Neural crest cell (in vitro differentiated cells): Measurements from ENCODE around the gene TACC2. TPM values are rescaled to one million over a fixed set of nuclear protein-coding genes. Genes with fewer than 3 reads are reported as not detected.
"Not testable (repeated sequence)": the region's sequence is repeated elsewhere in the genome, so short reads cannot be mapped to it uniquely, and the experiment has no call there.

Experiments
- DNase-seq: peaks from one replicate; pipeline ENCODE4 v3.0.0; 2021; ENCODE audit warnings: low read depth, mixed read lengths, low spot score
- H3K27ac Mint-ChIP-seq: one replicate; pipeline ENCODE4 v1.8.0; 2021; ENCODE audit warnings: mild to moderate bottlenecking, mixed read lengths; ENCODE audit not compliant: unreplicated experiment
- H3K27me3 Mint-ChIP-seq: 2 replicates; pipeline ENCODE4 v1.8.0; 2021; ENCODE audit warnings: low read depth, mild to moderate bottlenecking, mixed read lengths
- H3K36me3 Mint-ChIP-seq: 2 replicates; pipeline ENCODE4 v1.8.0; 2021; ENCODE audit warnings: low read depth, mild to moderate bottlenecking, mixed read lengths
- H3K4me1 Mint-ChIP-seq: 2 replicates; pipeline ENCODE4 v1.8.0; 2021; ENCODE audit warnings: mixed read lengths
- H3K4me3 Mint-ChIP-seq: one replicate; pipeline ENCODE4 v1.8.0; 2021; ENCODE audit warnings: mild to moderate bottlenecking, mixed read lengths
- H3K9me3 Mint-ChIP-seq: 2 replicates; pipeline ENCODE4 v1.8.0; 2021; ENCODE audit warnings: mixed read lengths
- total RNA-seq: library from RNA; stranded (reverse); gene quantifications from 2 replicates; pipeline ENCODE4 v1.2.1, GENCODE V29; 2021
- TF ChIP-seq, protein P1 (sequence below): fragments of 200-600 bp; sonication (generic); conservative IDR thresholded peaks from 2 replicates; pipeline ENCODE4 v1.5.0; 2021; ENCODE audit warnings: antibody characterized with exemption, mild to moderate bottlenecking

Gene TACC2
- total RNA-seq, 1 donor from 2014 or later, result 48.2 TPM

DNA sequence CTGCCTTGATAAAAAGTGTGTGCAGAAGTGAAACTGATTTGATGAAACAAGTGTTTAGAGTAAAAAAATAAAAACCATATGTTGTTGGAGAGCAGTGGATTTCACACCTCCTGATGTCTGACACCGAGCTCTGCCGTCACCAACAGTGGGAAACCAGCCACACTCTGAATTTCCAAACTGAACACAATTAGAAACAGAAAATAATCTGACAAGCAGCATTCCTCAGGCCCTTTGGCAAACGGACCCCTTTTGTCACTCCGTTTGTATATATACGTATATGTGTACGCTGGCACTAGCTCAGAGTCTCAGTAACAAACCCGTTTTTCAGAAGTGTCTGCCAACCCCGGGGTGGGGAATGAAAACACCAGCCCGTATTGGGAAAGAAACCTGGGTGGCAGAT is 32.4 kb downstream of the TACC2 start:
- H3K4me1 Mint-ChIP-seq, result peaks cover 15% of the 10 kb centered on the region

GRCh38 chr10:122021828-122022227 is 32.9 kb downstream of the TACC2 start:
- H3K4me1 Mint-ChIP-seq, result peaks cover 15% of the 10 kb centered on the region
- H3K27ac Mint-ChIP-seq, result no peak overlapping the region
- no peak for DNase-seq
- H3K9me3 Mint-ChIP-seq, result no peaks in the 10 kb centered on the region
- no peak overlapping the region for H3K4me3 Mint-ChIP-seq
- TF ChIP-seq, protein P1, sequence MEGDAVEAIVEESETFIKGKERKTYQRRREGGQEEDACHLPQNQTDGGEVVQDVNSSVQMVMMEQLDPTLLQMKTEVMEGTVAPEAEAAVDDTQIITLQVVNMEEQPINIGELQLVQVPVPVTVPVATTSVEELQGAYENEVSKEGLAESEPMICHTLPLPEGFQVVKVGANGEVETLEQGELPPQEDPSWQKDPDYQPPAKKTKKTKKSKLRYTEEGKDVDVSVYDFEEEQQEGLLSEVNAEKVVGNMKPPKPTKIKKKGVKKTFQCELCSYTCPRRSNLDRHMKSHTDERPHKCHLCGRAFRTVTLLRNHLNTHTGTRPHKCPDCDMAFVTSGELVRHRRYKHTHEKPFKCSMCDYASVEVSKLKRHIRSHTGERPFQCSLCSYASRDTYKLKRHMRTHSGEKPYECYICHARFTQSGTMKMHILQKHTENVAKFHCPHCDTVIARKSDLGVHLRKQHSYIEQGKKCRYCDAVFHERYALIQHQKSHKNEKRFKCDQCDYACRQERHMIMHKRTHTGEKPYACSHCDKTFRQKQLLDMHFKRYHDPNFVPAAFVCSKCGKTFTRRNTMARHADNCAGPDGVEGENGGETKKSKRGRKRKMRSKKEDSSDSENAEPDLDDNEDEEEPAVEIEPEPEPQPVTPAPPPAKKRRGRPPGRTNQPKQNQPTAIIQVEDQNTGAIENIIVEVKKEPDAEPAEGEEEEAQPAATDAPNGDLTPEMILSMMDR, result no peak
- no peaks in the 10 kb centered on the region for H3K27me3 Mint-ChIP-seq
- H3K36me3 Mint-ChIP-seq, result no peaks in the 10 kb centered on the region

More for the DNA sequence above, 32.4 kb downstream of the TACC2 start:
- H3K4me3 Mint-ChIP-seq, result no peak overlapping the region
- no peak for DNase-seq
- H3K27me3 Mint-ChIP-seq, result no peaks in the 10 kb centered on the region
- H3K27ac Mint-ChIP-seq, result no peak overlapping the region
- TF ChIP-seq, protein P1, result no peak
- no peaks in the 10 kb centered on the region for H3K9me3 Mint-ChIP-seq
- H3K36me3 Mint-ChIP-seq, result no peaks in the 10 kb centered on the region

GRCh38 chr10:122022276-122022675 is 33.3 kb downstream of the TACC2 start:
- H3K4me1 Mint-ChIP-seq, result peaks cover 15% of the 10 kb centered on the region
- H3K27ac Mint-ChIP-seq, result no peak overlapping the region
- H3K4me3 Mint-ChIP-seq, result no peak overlapping the region
- H3K9me3 Mint-ChIP-seq, result no peaks in the 10 kb centered on the region
- H3K27me3 Mint-ChIP-seq, result no peaks in the 10 kb centered on the region
- DNase-seq, result no peak
- no peaks in the 10 kb centered on the region for H3K36me3 Mint-ChIP-seq
- TF ChIP-seq, protein P1, result no peak

DNA sequence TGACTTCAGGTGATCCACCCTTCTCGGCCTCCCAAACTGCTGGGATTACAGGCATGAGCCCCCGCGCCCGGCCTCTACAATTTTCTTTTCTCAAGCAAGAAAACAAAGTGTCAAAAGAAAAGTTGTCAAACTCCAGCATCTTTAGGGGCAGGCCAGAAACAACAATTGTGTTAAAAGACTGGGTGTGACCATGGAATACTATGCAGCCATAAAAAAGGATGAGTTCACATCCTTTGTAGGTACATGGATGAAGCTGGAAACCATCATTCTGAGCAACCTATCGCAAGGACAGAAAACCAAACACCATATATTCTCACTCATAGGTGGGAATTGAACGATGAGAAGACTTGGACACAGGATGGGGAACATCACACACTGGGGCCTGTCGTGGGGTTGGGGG is 34.3 kb downstream of the TACC2 start:
- not testable (repeated sequence) for H3K27ac Mint-ChIP-seq, DNase-seq, H3K27me3 Mint-ChIP-seq, H3K36me3 Mint-ChIP-seq, H3K9me3 Mint-ChIP-seq, H3K4me3 Mint-ChIP-seq
- peaks cover 11% of the 10 kb centered on the region for H3K4me1 Mint-ChIP-seq

DNA sequence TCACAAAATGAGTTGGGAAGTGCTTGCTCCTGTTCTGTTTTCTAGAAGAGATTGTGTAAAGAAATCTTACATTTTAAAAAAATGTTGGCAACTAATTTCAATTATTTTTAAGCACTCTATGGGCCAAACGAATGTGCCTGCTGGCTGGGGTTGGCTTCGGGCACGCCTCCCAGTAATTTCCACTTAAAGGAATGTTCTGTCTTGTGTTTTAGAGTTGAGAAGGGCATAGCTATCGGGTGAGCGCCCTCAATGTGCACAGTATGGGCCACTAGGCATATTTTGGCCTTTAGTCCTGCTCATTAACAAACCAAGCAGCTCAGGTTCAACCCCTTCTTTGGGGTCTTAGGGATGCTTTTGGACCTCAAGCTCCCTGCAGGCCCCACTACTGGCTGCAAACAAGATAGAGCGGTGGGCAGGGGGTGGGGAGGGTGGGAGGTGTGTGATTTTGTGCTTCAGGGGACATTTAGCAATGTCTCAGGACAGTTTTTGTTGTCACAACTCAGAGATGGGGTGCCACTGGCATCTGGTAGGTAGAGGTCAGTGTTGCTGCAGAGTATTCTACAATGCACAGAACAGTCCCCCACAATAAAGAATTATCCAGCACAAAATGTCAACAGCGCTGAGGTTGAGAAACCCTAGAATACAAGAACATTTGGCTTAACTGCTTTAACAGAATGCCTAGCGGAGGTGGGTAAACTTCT is 40.7 kb downstream of the TACC2 start:
- H3K4me1 Mint-ChIP-seq, result no peaks in the 10 kb centered on the region
- TF ChIP-seq, protein P1, result no peak

GRCh38 chr10:122030200-122030552 is 41.2 kb downstream of the TACC2 start:
- Mint-ChIP-seq H3K27me3 (no peaks in the 10 kb centered on the region), H3K9me3 (no peaks in the 10 kb centered on the region), H3K4me1 (no peaks in the 10 kb centered on the region), H3K4me3 (no peak overlapping the region), H3K27ac (no peak overlapping the region), H3K36me3 (no peaks in the 10 kb centered on the region)
- TF ChIP-seq, protein P1, result no peak
- no peak for DNase-seq

More for the DNA sequence above, 40.7 kb downstream of the TACC2 start:
- H3K27ac Mint-ChIP-seq, result no peak overlapping the region
- no peaks in the 10 kb centered on the region for H3K9me3 Mint-ChIP-seq
- H3K4me3 Mint-ChIP-seq, result no peak overlapping the region
- no peaks in the 10 kb centered on the region for H3K27me3 Mint-ChIP-seq
- no peak for DNase-seq
- no peaks in the 10 kb centered on the region for H3K36me3 Mint-ChIP-seq
